Esophagus muscularis mucosa (tissue), 4 donors: ENCODE measurements around the gene LACTB. TPM values are rescaled to one million over a fixed set of nuclear protein-coding genes. Genes with fewer than 3 reads are reported as not detected.

Experiments used
- DNase-seq: peaks from one replicate; pipeline ENCODE4 v3.0.0-alpha.2; 2017; ENCODE audit errors: extremely low spot score
- H3K27ac ChIP-seq, 4 donors: fragments of 200-600 bp; sonication (generic); replicated peaks in 1 of 4; 1 replicate in 3 of 4; 2 replicates in 1 of 4; pipeline ENCODE4 v1.5.1; 2016 to 2019; ENCODE audit warnings: mild to moderate bottlenecking in 1 of 4
- H3K27me3 ChIP-seq, 4 donors: fragments of 200-600 bp; sonication (generic); one replicate each; pipeline versions ENCODE4 v1.5.1 to v1.6.0; 2016 to 2019
- H3K36me3 ChIP-seq, 4 donors: fragments of 200-600 bp; sonication (generic); one replicate each; pipeline ENCODE4 v1.5.1; 2016 to 2019
- H3K4me1 ChIP-seq, 4 donors: fragments of 200-600 bp; sonication (generic); one replicate each; pipeline ENCODE4 v1.5.1; 2016 to 2019
- H3K4me3 ChIP-seq, 4 donors: fragments of 200-600 bp; sonication (generic); 1 replicate in 2 of 4; 2 replicates in 2 of 4; pipeline ENCODE4 v1.5.1; 2016 to 2019; ENCODE audit warnings: mild to moderate bottlenecking in 4 of 4, moderate library complexity in 1 of 4
- H3K9me3 ChIP-seq, 4 donors: fragments of 200-600 bp; sonication (generic); 1 replicate in 3 of 4; 2 replicates in 1 of 4; pipeline ENCODE4 v1.5.1; 2016 to 2019
- CTCF ChIP-seq, 3 experiments: fragments of 200-600 bp in 2 of 3; fragments of 450-650 bp in 1 of 3; sonication (generic) in 2 of 3; IDR thresholded peaks; one replicate each; pipeline ENCODE4 v1.5.1; 2017 to 2019; ENCODE audit warnings: antibody characterized with exemption in 3 of 3, mild to moderate bottlenecking in 2 of 3, moderate library complexity in 1 of 3
- EP300 ChIP-seq: sonication (generic); formaldehyde crosslinking; IDR thresholded peaks from one replicate; pipeline ENCODE4 v1.6.1; 2017; ENCODE audit warnings: antibody characterized with exemption
- POLR2A ChIP-seq: fragments of 450-650 bp; IDR thresholded peaks from one replicate; pipeline ENCODE4 v1.6.1; 2017; ENCODE audit warnings: antibody characterized with exemption, moderate library complexity, mild to moderate bottlenecking, low read depth
- POLR2AphosphoS5 ChIP-seq, 2 donors: sonication (generic); formaldehyde crosslinking; IDR thresholded peaks; one replicate each; pipeline ENCODE4 v1.6.1; 2017; ENCODE audit warnings: antibody characterized with exemption in 2 of 2
- WGBS: methylation state at CpG from one replicate; pipeline ENCODE4 v1.1.5; 2018; 5-methylcytosine and 5-hydroxymethylcytosine counted together
- intact Hi-C: fragments of 100-400 bp; cut with DNase I; formaldehyde crosslinking; loops from one replicate; pipeline ENCODE4 v1.15.1; 2023
- total RNA-seq, 4 donors: library from RNA; depleted of rRNA; stranded (reverse); fragments of >200 nt; gene quantifications; one replicate each; pipeline versions ENCODE4 v1.1.0 to v1.2.1, GENCODE V29; 2016

LACTB gene
- total RNA-seq, 4 donors from 2014 or later, result 15.4 to 22.8 (median 18.7) TPM

DNA sequence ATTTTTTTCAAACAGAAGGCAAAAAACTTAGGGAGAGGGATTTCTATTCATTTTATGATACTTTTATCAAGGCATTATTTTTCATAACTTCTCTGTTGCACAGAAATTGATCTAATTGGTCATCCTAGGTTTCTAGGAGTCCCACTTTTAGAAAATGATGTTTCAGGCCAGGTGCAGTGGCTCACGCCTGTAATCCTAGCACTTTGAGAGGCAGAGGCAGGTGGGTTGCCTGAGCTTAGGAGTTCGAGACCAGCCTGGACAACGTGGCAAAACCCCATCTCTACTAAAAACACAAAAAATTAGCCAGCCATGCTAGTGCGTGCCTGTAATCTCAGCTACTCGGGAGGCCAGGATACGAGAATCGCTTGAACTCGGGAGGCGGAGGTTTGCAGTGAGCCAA, 2.8 kb downstream of the LACTB start:
- TF ChIP-seq POLR2A, result no peak
- TF ChIP-seq EP300, result no peak
- TF ChIP-seq CTCF (IDR thresholded peaks at IDR 0.05), result no peak
- no peak for TF ChIP-seq POLR2AphosphoS5 (IDR thresholded peaks at IDR 0.05)

DNA sequence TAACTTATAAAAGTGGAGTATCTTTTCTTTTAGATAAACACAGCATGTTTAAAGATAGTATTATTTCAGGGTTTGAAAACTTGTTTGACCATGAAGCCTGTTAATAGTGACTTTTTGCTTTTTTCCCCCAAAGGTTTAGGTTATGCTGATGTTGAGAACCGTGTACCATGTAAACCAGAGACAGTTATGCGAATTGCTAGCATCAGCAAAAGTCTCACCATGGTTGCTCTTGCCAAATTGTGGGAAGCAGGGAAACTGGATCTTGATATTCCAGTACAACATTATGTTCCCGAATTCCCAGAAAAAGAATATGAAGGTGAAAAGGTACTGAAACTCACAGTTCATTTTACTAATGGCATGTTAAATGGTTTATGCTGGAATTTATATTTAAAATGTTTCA, 5.1 kb downstream of the LACTB start:
- no peak for DNase-seq
- H3K4me1 ChIP-seq, result peaks cover 6 to 9% (median 8%) of the 10 kb centered on the region in 4 donors
- intact Hi-C loops, result no loop called here
- no peak for TF ChIP-seq POLR2AphosphoS5 (IDR thresholded peaks at IDR 0.05)
- TF ChIP-seq EP300, result no peak
- no peak for TF ChIP-seq POLR2A
- no peak for TF ChIP-seq CTCF (IDR thresholded peaks at IDR 0.05)
- H3K27ac ChIP-seq, result no peak overlapping the region
- H3K36me3 ChIP-seq, result peaks cover 10 to 57% (median 34%) of the 10 kb centered on the region in 4 donors
- H3K4me3 ChIP-seq, result no peak overlapping the region
- H3K27me3 ChIP-seq, result no peaks in the 10 kb centered on the region
- WGBS, result 89% methylated on average over 3 of the region's 3 CpGs
- no peaks in the 10 kb centered on the region for H3K9me3 ChIP-seq

More for the DNA sequence above, 2.8 kb downstream of the LACTB start:
- peaks cover 6 to 36% (median 22%) of the 10 kb centered on the region in 4 donors for H3K36me3 ChIP-seq
- intact Hi-C loops, result no loop called here
- peaks cover 9 to 14% (median 12%) of the 10 kb centered on the region in 4 donors for H3K4me1 ChIP-seq
- H3K27me3 ChIP-seq, result no peaks in the 10 kb centered on the region
- no peak overlapping the region for H3K27ac ChIP-seq
- no peak overlapping the region for H3K4me3 ChIP-seq
- no peaks in the 10 kb centered on the region for H3K9me3 ChIP-seq
- WGBS, result 98% methylated on average over 9 of the region's 9 CpGs
- DNase-seq, result no peak

GRCh38 chr15:63133786-63134185, 12.1 kb downstream of the LACTB start:
- Histone ChIP-seq H3K4me3 (no peak overlapping the region), H3K9me3 (no peaks in the 10 kb centered on the region), H3K4me1 (peaks cover 0 to 34% (median 20%) of the 10 kb centered on the region in 4 donors), H3K36me3 (peaks cover 0 to 35% (median 19%) of the 10 kb centered on the region in 4 donors), H3K27me3 (no peaks in the 10 kb centered on the region), H3K27ac (peak overlapping the region; percentile 39 to 61 (median 46))
- no peak for TF ChIP-seq POLR2AphosphoS5 (IDR thresholded peaks at IDR 0.05)
- no peak for TF ChIP-seq POLR2A
- no peak for TF ChIP-seq CTCF (IDR thresholded peaks at IDR 0.05)
- no peak for TF ChIP-seq EP300
- intact Hi-C loops, result no loop called here
- no peak for DNase-seq
- WGBS, result 32% methylated on average over 1 of the region's 1 CpG

DNA sequence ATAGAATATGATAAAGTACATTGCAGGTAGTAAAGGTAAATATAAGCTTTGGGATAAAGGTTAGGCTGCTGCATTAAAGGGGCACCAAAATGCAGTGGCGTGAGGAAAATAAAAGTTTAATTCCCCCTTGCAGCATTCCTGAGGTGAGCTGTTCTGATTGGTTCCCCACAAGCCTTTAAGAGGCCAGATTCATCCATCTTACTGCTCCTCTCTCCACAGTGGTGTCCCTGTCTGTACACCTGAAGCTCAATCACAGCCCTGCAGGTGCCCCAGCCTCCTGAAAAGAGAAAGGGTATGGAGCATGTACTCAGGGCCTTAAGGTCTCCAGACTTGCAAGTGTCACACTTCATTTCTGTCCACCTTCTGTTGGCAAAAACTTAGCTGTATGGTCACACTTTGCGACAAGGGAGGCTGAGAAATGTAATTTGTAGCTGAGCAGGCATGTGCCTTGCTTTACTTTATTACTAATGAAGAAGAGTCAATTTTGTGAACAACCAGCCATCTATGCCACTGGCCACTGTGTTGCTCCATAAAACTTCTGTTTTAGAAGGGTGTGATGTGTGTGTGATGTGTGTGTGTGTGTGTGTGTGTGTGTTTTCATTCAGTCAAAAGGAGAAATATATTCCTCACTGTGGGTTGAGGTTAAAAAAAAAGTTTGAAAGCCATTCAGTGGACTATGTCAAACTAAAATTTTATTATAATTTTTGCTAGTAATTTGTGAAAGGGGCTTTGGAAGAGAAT, 12.8 kb downstream of the LACTB start:
- peaks cover 0 to 32% (median 16%) of the 10 kb centered on the region in 4 donors for H3K36me3 ChIP-seq
- H3K27me3 ChIP-seq, result no peaks in the 10 kb centered on the region
- H3K4me3 ChIP-seq, result no peak overlapping the region
- TF ChIP-seq EP300 (no peak), CTCF (IDR thresholded peaks at IDR 0.05) (no peak), POLR2AphosphoS5 (IDR thresholded peaks at IDR 0.05) (no peak), POLR2A (no peak)
- H3K9me3 ChIP-seq, result no peaks in the 10 kb centered on the region
- peak overlapping the region; percentile 28 to 49 (median 42) for H3K27ac ChIP-seq
- peaks cover 0 to 34% (median 20%) of the 10 kb centered on the region in 4 donors for H3K4me1 ChIP-seq
- intact Hi-C loops, result no loop called here
- 97% methylated on average over 2 of the region's 2 CpGs for WGBS
- no peak for DNase-seq
